Testis (tissue), 3 donors: Measurements from ENCODE around the gene TOX3. TPM values are rescaled to one million over a fixed set of nuclear protein-coding genes. Genes with fewer than 3 reads are reported as not detected.

Experiments
- DNase-seq: peaks from one replicate; pipeline ENCODE4 v3.0.0-alpha.2; 2019
- H3K27ac ChIP-seq, 2 donors: fragments of 200-600 bp; sonication (generic); one replicate each; pipeline ENCODE4 v1.5.1; 2019
- H3K27me3 ChIP-seq: fragments of 200-600 bp; sonication (generic); one replicate; pipeline ENCODE4 v1.5.1; 2019
- H3K36me3 ChIP-seq: fragments of 200-600 bp; sonication (generic); one replicate; pipeline ENCODE4 v1.5.1; 2017; ENCODE audit warnings: low read depth; ENCODE audit errors: missing control alignments
- H3K4me1 ChIP-seq: fragments of 200-600 bp; sonication (generic); one replicate; pipeline ENCODE4 v1.5.1; 2019
- H3K4me3 ChIP-seq, 2 donors: fragments of 200-600 bp; sonication (generic); one replicate each; pipeline ENCODE4 v1.5.1; 2017 to 2019
- H3K9me3 ChIP-seq: fragments of 200-600 bp; sonication (generic); one replicate; pipeline ENCODE4 v1.5.1; 2017
- CTCF ChIP-seq, 3 experiments: fragments of 450-650 bp in 2 of 3; fragments of 200-600 bp in 1 of 3; sonication (generic) in 1 of 3; IDR thresholded peaks; one replicate each; pipeline ENCODE4 v1.5.1; 2016 to 2019; ENCODE audit warnings: antibody characterized with exemption in 3 of 3, mild to moderate bottlenecking in 2 of 3, moderate library complexity in 1 of 3
- POLR2A ChIP-seq: fragments of 450-650 bp; IDR thresholded peaks from one replicate; pipeline ENCODE4 v1.6.1; 2017; ENCODE audit warnings: antibody characterized with exemption, mild to moderate bottlenecking, moderate library complexity
- WGBS, 2 donors: methylation state at CpG; one replicate each; pipeline ENCODE4 v1.1.5; 2018; 5-methylcytosine and 5-hydroxymethylcytosine counted together
- intact Hi-C: fragments of 100-400 bp; cut with DNase I; formaldehyde crosslinking; loops from one replicate; pipeline ENCODE4 v1.15.1; 2023; ENCODE audit warnings: low total_unique reads
- polyA plus RNA-seq: library from polyadenylated mRNA; stranded (reverse); fragments of 350-450 nt; fragmentation: Illumina TruSeq; extraction: RNeasy Lipid Tissue Mini Kit (QIAGEN cat#74804); gene quantifications from one replicate; pipeline ENCODE4 v1.2.3, GENCODE V29; 2014; ENCODE audit warnings: low read depth, low replicate concordance; ENCODE audit not compliant: insufficient read depth
- total RNA-seq, 2 donors: library from RNA; depleted of rRNA; stranded (reverse); fragments of >200 nt; gene quantifications; one replicate each; pipeline ENCODE4 v1.2.3, GENCODE V29; 2016

TOX3 gene
- total and polyA plus RNA-seq, 3 donors from 2014 or later: 0.25 to 1.1 (median 0.87) TPM

GRCh38 chr16:52398491-52398960, 148.4 kb downstream of the TOX3 start:
- TF ChIP-seq CTCF (IDR thresholded peaks at IDR 0.05) (no peak), POLR2A (no peak)
- Histone ChIP-seq H3K27me3 (no peaks in the 10 kb centered on the region), H3K27ac (no peak overlapping the region), H3K4me3 (no peak overlapping the region), H3K9me3 (no peaks in the 10 kb centered on the region), H3K36me3 (no peaks in the 10 kb centered on the region), H3K4me1 (no peaks in the 10 kb centered on the region)
- no peak for DNase-seq
- WGBS, 2 donors: 62 to 63% methylated on average over 3 of the region's 3 CpGs
- intact Hi-C loops: no loop called here

- no peaks in the 10 kb centered on the region for H3K27me3 ChIP-seq
- no peaks in the 10 kb centered on the region for H3K36me3 ChIP-seq
- H3K9me3 ChIP-seq: no peaks in the 10 kb centered on the region
- H3K27ac ChIP-seq: no peak overlapping the region
- H3K4me3 ChIP-seq: no peak overlapping the region
- no peak for DNase-seq
- H3K4me1 ChIP-seq: no peaks in the 10 kb centered on the region
- TF ChIP-seq CTCF (IDR thresholded peaks at IDR 0.05) (no peak), POLR2A (no peak)
- intact Hi-C loops: no loop called here
- 72 to 82% methylated on average over 1 of the region's 1 CpG for WGBS, 2 donors
Measured at GRCh38 chr16:52398021-52398420, 148.9 kb downstream of the TOX3 start.

GRCh38 chr16:52393448-52393847, 153.5 kb downstream of the TOX3 start:
- TF ChIP-seq POLR2A: no peak
- no peaks in the 10 kb centered on the region for H3K27me3 ChIP-seq
- DNase-seq: no peak
- no peaks in the 10 kb centered on the region for H3K36me3 ChIP-seq
- H3K27ac ChIP-seq: no peak overlapping the region
- no peak overlapping the region for H3K4me3 ChIP-seq
- no peaks in the 10 kb centered on the region for H3K4me1 ChIP-seq
- H3K9me3 ChIP-seq: no peaks in the 10 kb centered on the region
- intact Hi-C loops: no loop called here
- WGBS, 2 donors: 88 to 92% methylated on average over 3 of the region's 3 CpGs

GRCh38 chr16:52389045-52389444, 157.9 kb downstream of the TOX3 start:
- H3K4me1 ChIP-seq: no peaks in the 10 kb centered on the region
- no peaks in the 10 kb centered on the region for H3K27me3 ChIP-seq
- no peaks in the 10 kb centered on the region for H3K36me3 ChIP-seq
- DNase-seq: no peak
- H3K9me3 ChIP-seq: no peaks in the 10 kb centered on the region
- WGBS, 2 donors: 89 to 94% methylated on average over 1 of the region's 1 CpG
- H3K4me3 ChIP-seq: no peak overlapping the region
- H3K27ac ChIP-seq: no peak overlapping the region
- TF ChIP-seq POLR2A (no peak), CTCF (IDR thresholded peaks at IDR 0.05) (no peak)
- intact Hi-C loops: no loop called here
